ENCODE measurements around the gene ARHGEF10L. TPM values are rescaled to one million over a fixed set of nuclear protein-coding genes. Genes with fewer than 3 reads are reported as not detected.

ARHGEF10L gene
- total RNA-seq, 2 donors from 2014 or later: not detected

DNA sequence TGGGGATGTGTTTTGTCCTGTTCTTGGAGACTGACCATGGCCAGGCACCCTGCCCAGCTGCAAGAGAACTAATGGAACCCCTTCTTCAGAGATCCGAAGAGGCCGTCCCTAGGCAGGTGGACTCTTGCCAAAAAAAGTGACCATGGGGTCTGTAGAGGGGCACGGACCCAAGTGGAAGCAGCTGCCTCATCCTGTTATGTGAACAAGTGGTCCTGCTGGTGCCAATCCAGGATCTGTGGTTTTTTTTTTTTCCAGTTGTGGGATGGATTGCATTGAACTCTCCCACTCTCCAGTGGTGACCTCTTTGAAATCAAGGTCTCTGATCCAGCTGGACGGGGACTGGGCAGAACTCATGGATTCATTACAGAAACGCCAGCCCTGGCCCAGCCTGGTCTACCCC lies 71.2 kb downstream of the ARHGEF10L start:
- no peaks in the 10 kb centered on the region for H3K36me3 Mint-ChIP-seq (ENCODE audit: low read depth)
- peaks cover 6% of the 10 kb centered on the region for H3K27me3 Mint-ChIP-seq

DNA sequence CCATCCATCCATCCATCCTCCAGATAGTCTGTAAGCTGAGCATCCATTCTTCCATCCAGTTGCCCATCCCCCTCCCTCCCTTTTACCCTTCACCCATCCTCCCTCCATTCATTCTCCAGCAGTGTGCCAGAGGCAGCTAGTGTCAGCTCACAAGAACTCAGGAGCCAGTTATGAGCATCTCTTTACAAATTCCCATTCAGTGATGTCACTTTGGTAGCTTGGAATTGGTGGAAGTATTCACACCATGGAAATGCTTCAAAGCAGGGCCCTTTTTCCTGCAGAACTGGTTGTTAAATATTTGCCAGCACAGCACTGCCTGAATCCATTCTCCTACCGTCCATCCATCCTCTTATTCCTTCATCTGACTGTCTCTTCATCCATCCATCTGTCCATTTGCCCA lies 72.5 kb downstream of the ARHGEF10L start:
- ATAC-seq (replicated peaks): no peak
- H3K36me3 Mint-ChIP-seq (ENCODE audit: low read depth): no peaks in the 10 kb centered on the region
- H3K27me3 Mint-ChIP-seq: peaks cover 12% of the 10 kb centered on the region
- H3K27ac Mint-ChIP-seq: no peak overlapping the region
- H3K4me3 Mint-ChIP-seq: no peak overlapping the region
- no peaks in the 10 kb centered on the region for H3K9me3 Mint-ChIP-seq
- no peaks in the 10 kb centered on the region for H3K4me1 Mint-ChIP-seq

More for the DNA sequence above, 71.2 kb downstream of the ARHGEF10L start:
- Mint-ChIP-seq H3K4me3 (no peak overlapping the region), H3K9me3 (no peaks in the 10 kb centered on the region), H3K4me1 (no peaks in the 10 kb centered on the region), H3K27ac (no peak overlapping the region)
- no peak for ATAC-seq (replicated peaks)

DNA sequence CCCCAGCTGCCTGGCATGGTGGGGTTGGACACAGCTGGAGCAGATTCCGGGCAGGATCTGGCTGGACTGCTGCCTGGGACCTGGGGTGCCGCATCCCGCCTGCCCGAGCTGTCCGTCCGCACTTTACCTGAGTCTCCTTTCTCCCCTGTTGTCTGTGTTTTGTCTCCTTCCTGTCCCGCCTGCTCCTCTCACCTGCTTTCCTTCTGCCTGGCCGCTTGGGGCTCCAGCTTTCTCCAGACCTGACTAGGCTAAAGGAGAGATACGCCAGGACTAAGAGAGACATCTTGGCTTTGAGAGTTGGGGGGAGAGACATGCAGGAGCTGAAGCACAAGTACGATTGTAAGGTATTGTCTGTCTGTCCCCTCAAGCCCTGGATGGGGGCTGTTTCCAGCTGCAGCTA lies 73.3 kb downstream of the ARHGEF10L start:
- ATAC-seq (replicated peaks): no peak
- Mint-ChIP-seq H3K9me3 (no peaks in the 10 kb centered on the region), H3K36me3 (ENCODE audit: low read depth) (no peaks in the 10 kb centered on the region), H3K4me3 (no peak overlapping the region), H3K27me3 (peaks cover 12% of the 10 kb centered on the region), H3K4me1 (no peaks in the 10 kb centered on the region), H3K27ac (no peak overlapping the region)

DNA sequence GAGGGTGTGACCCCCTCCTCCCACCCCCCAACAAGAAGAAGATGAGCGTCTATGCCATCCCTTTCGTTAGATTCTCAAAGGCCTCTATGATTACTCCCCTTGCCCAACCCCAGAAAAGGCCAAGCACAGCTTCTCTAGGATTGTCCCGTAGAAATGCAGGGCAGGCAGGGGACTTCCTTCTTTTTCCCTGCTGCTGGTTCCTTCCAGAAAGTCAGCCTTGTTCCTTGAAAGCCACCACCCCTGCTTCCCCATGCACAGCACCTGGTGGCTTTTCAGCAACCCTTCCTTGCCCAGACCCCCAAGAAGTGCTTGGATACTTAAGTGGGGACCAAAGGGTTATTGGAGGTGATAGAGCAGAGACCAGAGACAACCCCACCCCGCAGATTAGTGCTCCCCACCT lies 75.1 kb downstream of the ARHGEF10L start:
- ATAC-seq (replicated peaks): no peak

DNA sequence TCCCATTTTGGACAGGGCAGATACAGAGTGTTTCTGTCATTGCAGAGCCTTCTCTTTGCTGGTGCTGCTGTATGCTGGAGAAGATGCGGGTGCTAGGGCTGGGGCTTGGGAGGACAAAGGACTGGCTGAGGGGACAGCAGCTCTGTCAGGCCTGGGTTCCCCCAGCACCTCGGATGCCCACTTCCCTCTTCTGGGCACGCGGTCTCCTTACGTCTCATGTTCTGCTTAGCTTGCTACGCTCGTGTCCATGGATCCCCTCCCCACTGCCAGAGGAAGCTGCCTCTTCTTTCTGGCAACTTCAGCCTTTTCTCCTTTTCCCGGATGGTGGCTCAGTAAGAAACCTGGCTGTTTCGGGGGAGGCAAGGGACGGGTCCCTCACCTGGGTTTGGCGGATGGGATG lies 75.7 kb downstream of the ARHGEF10L start:
- no peaks in the 10 kb centered on the region for H3K36me3 Mint-ChIP-seq (ENCODE audit: low read depth)

More for the DNA sequence above, 75.1 kb downstream of the ARHGEF10L start:
- Mint-ChIP-seq H3K9me3 (no peaks in the 10 kb centered on the region), H3K4me3 (no peak overlapping the region), H3K27me3 (peaks cover 19% of the 10 kb centered on the region), H3K4me1 (no peaks in the 10 kb centered on the region), H3K27ac (no peak overlapping the region), H3K36me3 (ENCODE audit: low read depth) (no peaks in the 10 kb centered on the region)

DNA sequence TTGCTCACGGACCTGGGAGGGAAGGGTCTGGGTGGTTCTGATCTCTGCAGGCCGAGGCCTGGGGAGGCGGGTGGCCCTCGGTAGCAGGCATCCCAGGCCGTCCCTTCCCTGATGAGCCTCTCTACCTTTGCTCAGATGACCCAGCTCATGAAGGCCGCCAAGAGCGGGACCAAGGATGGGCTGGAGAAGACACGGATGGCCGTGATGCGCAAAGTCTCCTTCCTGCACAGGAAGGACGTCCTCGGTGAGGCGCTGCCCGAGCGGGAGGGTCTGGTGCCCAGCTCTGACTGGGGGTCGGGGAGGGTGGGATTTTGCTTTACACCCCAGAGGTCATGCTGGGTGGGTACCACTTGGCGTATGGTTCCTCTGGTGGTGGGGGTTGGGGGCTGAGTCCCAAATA lies 76.5 kb downstream of the ARHGEF10L start:
- no peak for ATAC-seq (replicated peaks)
- no peaks in the 10 kb centered on the region for H3K9me3 Mint-ChIP-seq
- no peak overlapping the region for H3K4me3 Mint-ChIP-seq
- no peaks in the 10 kb centered on the region for H3K36me3 Mint-ChIP-seq (ENCODE audit: low read depth)
- no peaks in the 10 kb centered on the region for H3K4me1 Mint-ChIP-seq
- no peak overlapping the region for H3K27ac Mint-ChIP-seq
- H3K27me3 Mint-ChIP-seq: peaks cover 22% of the 10 kb centered on the region

More for the DNA sequence above, 75.7 kb downstream of the ARHGEF10L start:
- no peak for ATAC-seq (replicated peaks)
- no peaks in the 10 kb centered on the region for H3K9me3 Mint-ChIP-seq
- no peak overlapping the region for H3K4me3 Mint-ChIP-seq
- peaks cover 19% of the 10 kb centered on the region for H3K27me3 Mint-ChIP-seq
- H3K27ac Mint-ChIP-seq: no peak overlapping the region
- H3K4me1 Mint-ChIP-seq: no peaks in the 10 kb centered on the region

DNA sequence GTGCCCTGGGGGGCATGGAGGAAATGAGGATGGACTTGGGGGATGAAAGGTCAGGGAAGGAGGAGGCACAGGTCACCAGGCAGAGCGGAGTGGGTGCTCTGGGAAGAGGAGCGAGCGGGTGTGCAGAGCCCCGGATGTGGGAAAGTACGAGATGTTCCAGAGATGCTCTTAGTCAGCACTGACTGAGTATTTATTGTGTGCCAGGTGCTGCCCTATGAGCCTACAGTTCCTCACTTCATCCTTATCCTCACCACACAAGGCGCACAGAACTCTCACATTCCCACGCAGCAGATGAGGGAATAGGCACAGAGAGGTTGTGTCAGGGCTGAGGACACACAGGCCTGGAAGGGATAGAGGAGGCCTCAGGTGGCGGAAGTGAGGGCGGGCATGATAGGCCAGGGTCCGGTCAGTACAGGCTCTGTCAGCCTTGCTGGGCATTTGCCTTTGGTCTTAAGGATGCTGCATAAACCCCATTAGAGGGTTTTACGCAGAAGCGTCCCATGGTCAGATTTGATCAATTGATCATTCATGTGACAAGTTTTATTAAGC lies 77.3 kb downstream of the ARHGEF10L start:
- Mint-ChIP-seq H3K4me1 (no peaks in the 10 kb centered on the region), H3K4me3 (no peak overlapping the region), H3K9me3 (no peaks in the 10 kb centered on the region), H3K27ac (no peak overlapping the region), H3K27me3 (peaks cover 22% of the 10 kb centered on the region), H3K36me3 (ENCODE audit: low read depth) (no peaks in the 10 kb centered on the region)
- no peak for ATAC-seq (replicated peaks)

DNA sequence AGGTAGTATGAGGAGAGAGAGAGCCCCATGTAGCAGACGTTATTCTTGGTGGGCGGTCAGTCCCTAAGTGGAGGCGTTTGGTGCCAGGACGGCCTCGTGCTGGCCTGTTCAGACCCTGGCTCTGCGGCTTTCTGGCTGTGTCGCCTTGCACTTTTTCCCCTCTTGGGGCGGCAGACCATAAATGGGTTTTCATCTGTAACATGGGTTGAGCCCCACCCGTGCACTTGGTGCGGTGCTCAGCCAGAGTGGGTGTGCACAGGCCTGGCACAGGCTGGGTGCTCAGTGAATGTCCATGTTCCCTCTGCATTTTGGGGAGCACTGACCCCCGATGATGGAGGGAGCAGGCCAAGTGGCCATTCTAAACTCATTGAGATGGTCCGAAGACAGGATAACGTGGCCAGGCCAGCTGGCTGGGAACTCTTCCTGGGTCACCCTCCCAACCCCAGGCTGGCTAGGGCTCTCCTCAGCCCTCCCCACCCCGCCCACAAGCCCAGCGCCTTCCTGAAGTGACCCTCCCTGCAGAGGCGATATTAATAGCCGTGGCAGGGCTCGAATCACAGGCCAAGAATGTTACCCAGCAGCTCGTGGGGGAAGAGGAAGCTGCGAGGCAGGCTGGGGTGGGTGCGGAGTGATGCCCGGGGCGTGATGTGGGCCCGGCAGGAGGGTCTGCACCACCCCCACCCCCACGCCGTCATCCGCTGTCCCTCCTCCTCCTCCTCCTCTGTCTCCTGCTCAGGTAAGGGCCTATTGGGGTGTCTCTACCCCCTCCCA lies 78.5 kb downstream of the ARHGEF10L start:
- no peak for ATAC-seq (replicated peaks)
- Mint-ChIP-seq H3K9me3 (no peaks in the 10 kb centered on the region), H3K4me1 (no peaks in the 10 kb centered on the region), H3K36me3 (ENCODE audit: low read depth) (no peaks in the 10 kb centered on the region), H3K4me3 (no peak overlapping the region), H3K27me3 (peaks cover 18% of the 10 kb centered on the region), H3K27ac (no peak overlapping the region)

DNA sequence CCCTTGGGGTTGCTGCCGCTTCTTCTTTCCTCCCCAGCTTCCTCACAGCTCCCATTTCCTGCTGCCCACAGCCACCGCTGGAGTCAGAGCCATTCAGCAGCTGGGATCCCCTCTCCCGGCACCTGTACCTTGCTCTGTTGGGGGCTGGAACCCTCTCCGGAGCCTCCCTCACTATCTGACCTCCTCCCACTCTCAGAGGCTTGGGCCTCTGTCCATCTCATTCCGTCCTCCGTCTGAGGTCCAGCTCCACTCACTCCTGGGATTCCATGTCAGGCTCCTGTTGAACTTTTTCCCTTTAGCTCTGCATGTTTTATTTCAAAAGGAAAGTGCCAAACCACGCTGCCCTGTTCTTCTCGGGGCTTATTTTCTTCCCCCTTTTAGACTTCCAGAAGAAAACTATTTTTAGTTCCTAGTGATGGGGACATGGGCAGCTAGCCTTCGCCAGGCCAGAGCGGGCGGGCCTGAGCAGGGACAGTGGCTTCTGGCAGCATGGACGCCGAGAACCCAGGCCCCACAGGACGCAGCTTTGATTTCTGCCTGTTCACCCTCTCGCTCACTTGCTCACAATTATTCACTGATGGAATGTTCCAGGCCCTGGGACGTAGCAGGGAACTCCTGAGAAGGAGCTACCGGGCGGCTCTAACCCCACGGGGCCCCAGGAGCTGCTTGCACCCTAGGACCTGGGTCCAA lies 79.2 kb downstream of the ARHGEF10L start:
- no peaks in the 10 kb centered on the region for H3K36me3 Mint-ChIP-seq (ENCODE audit: low read depth)
- H3K9me3 Mint-ChIP-seq: no peaks in the 10 kb centered on the region
- H3K4me1 Mint-ChIP-seq: no peaks in the 10 kb centered on the region
- ATAC-seq (replicated peaks): no peak
- H3K27me3 Mint-ChIP-seq: peaks cover 18% of the 10 kb centered on the region
- no peak overlapping the region for H3K4me3 Mint-ChIP-seq
- H3K27ac Mint-ChIP-seq: no peak overlapping the region

DNA sequence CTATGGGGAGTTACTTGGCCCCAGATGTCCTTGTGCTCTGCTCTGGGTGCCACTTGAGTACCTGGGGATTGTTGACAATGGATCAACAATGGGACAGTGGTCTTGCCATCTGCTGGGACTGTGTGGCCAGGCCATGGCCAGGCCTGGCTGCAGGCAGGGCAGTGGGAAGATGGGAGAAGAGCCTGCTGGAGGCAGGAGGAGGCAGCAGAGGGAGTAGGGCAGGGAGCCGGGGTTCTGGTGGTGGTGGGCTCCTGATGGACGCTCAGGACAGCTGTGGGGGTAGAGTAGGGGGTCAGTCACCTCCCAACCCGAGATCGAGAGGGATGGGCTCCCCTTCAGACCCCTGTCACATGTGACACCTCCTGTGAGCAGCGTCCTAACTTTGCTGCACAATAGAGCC lies 81.0 kb downstream of the ARHGEF10L start:
- no peak for ATAC-seq (replicated peaks)
- Mint-ChIP-seq H3K27me3 (peaks cover 15% of the 10 kb centered on the region), H3K27ac (no peak overlapping the region), H3K9me3 (no peaks in the 10 kb centered on the region), H3K4me1 (no peaks in the 10 kb centered on the region), H3K4me3 (no peak overlapping the region), H3K36me3 (ENCODE audit: low read depth) (no peaks in the 10 kb centered on the region)

DNA sequence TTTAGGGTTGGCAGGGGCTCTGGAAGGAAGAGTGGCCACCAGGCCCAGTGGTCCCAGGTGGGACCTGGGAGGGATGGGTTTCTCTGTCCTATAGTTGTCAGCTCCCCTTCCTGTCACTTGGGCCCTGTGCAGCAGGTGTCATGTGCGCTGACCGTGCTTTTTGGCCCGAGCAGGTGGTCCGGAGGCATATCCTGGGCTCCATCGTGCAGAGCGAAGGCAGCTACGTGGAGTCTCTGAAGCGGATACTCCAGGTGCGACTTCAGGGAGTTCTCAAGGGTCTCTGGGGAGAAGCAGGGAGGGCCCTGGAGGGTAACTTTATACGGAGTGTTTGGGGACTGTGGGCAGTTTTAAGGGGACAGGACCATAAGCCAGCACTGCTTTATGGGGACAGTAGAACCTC lies 82.2 kb downstream of the ARHGEF10L start:
- Mint-ChIP-seq H3K4me1 (no peaks in the 10 kb centered on the region), H3K27ac (no peak overlapping the region), H3K4me3 (no peak overlapping the region), H3K36me3 (ENCODE audit: low read depth) (no peaks in the 10 kb centered on the region), H3K27me3 (peaks cover 11% of the 10 kb centered on the region), H3K9me3 (no peaks in the 10 kb centered on the region)
- no peak for ATAC-seq (replicated peaks)

DNA sequence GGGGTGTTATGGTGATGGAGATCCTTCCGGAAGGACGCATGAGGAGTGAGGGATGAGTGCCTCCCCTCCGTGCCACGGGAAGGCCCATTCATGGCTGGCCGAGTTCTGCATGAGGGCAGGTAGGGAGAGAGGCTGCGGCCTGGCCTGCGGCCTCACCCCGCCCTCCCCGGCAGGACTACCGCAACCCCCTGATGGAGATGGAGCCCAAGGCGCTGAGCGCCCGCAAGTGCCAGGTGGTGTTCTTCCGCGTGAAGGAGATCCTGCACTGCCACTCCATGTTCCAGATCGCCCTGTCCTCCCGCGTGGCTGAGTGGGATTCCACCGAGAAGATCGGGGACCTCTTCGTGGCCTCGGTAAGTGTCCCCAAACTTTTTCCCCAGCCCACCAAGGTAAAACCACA lies 83.3 kb downstream of the ARHGEF10L start:
- H3K27me3 Mint-ChIP-seq: peaks cover 10% of the 10 kb centered on the region
- H3K4me1 Mint-ChIP-seq: no peaks in the 10 kb centered on the region
- no peak overlapping the region for H3K27ac Mint-ChIP-seq
- H3K4me3 Mint-ChIP-seq: no peak overlapping the region
- H3K9me3 Mint-ChIP-seq: no peaks in the 10 kb centered on the region
- no peaks in the 10 kb centered on the region for H3K36me3 Mint-ChIP-seq (ENCODE audit: low read depth)
- no peak for ATAC-seq (replicated peaks)

DNA sequence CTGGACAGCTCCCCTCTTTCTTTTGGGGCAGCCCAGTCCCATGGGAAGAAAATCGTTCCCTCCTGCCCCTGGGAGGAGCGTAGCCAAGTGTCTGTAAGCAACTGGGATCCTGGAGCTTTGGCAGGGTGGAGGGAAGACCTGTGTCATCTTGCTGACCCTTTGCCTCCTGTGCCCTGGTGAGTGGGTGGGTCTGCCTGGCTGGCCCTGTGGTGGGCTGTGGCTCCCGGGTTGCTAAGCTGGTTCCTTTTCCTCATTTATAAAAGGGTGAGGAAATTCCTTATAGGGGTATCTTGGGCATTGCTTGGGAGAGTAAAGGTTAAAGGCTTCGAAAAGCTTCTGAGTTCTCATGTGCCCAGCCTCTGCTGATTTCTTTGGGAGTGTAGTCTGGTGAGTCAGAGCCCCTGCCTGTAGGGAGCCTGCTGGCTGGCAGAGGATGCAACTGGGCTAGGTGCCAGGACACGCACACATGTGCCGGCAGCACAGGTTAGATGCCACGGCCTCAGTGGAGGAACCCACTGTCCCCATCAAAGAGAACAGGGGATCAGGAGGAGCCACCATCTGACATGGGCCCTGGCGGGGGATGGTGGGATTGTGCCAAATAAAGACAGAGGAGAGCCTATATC lies 85.2 kb downstream of the ARHGEF10L start:
- no peak for ATAC-seq (replicated peaks)
- peaks cover 3% of the 10 kb centered on the region for H3K27me3 Mint-ChIP-seq
- no peak overlapping the region for H3K27ac Mint-ChIP-seq
- H3K36me3 Mint-ChIP-seq (ENCODE audit: low read depth): no peaks in the 10 kb centered on the region
- no peaks in the 10 kb centered on the region for H3K9me3 Mint-ChIP-seq
- H3K4me3 Mint-ChIP-seq: no peak overlapping the region
- H3K4me1 Mint-ChIP-seq: no peaks in the 10 kb centered on the region

DNA sequence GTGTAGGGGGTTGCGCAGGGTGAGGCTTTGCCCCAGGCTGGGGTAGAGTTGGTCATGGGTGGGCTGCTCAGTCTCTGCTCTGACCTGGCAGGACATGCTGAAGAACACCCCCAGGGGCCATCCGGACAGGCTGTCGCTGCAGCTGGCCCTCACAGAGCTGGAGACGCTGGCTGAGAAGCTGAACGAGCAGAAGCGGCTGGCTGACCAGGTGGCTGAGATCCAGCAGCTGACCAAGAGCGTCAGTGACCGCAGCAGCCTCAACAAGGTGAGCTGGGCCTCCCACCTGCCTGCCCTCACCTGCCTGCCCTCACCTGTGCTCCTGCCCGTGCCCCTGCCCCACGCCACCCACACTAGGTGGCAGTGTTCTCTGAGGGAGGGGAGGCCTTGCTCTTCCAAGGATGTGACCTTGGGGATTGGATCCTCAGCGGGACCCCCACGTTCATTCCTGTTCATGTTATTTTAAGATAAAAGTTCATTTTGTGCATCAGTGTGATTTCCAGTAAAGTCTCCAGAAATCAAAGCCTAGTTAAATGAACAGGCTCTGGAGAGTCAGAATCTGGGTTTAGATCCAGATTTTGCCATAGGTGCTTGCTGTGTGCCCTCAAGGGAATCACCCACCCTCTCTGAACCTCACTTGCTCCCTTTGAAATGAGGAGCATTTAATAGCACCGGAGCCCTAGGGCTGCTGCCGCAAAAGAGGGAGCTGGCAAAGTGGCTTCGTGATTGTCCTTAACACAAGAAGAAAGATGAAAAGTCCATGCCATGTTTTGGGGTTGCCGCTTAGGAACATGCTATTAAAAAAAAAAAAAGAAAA lies 87.9 kb downstream of the ARHGEF10L start:
- Mint-ChIP-seq H3K36me3 (ENCODE audit: low read depth) (no peaks in the 10 kb centered on the region), H3K4me3 (no peak overlapping the region), H3K4me1 (no peaks in the 10 kb centered on the region), H3K27ac (no peak overlapping the region), H3K27me3 (peaks cover 5% of the 10 kb centered on the region), H3K9me3 (no peaks in the 10 kb centered on the region)
- no peak for ATAC-seq (replicated peaks)

Data from activated T-helper 17 cell treated with anti-CD3 and anti-CD28 coated beads, Interleukin-2, amount 50 U/mL, for 72 hours (primary cell).